Coronary artery (tissue), 2 donors: Measurements from ENCODE around the gene DHX57.

Source experiments
- DNase-seq: peaks from one replicate; pipeline ENCODE4 v3.0.0-alpha.2; 2017; ENCODE audit warnings: low spot score
- H3K27ac ChIP-seq, 2 donors: fragments of 200-600 bp; sonication (generic); one replicate each; pipeline ENCODE4 v1.5.1; 2016 to 2019
- H3K4me3 ChIP-seq: fragments of 200-600 bp; sonication (generic); 2 replicates; pipeline ENCODE4 v1.5.1; 2016; ENCODE audit warnings: mild to moderate bottlenecking, moderate library complexity
- TF ChIP-seq, protein P1 (sequence below): fragments of 200-600 bp; sonication (generic); IDR thresholded peaks from one replicate; pipeline ENCODE4 v1.5.1; 2019; ENCODE audit warnings: antibody characterized with exemption

DHX57 gene

DNA sequence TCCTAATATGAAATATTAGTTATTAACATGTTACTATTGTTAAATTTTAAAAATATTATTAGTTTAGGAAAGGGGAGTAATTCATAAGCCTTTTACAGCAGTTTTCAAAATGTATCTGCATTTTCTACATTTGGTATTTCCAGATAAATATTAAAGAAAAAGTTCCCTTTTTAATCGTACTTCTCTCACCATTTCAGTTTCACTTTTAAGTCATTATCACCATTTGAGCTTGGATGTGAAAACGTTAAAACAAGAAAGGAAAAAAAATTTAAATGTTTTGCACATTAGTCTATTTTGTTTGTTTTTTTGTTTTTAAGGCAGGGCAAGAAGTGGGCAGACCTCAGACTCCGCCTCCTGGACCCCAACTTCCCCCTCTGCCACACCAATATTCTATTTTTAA lies 121.2 kb downstream of the DHX57 start:
- peak overlapping the region; percentile 13 for H3K4me3 ChIP-seq
- TF ChIP-seq, protein P1, sequence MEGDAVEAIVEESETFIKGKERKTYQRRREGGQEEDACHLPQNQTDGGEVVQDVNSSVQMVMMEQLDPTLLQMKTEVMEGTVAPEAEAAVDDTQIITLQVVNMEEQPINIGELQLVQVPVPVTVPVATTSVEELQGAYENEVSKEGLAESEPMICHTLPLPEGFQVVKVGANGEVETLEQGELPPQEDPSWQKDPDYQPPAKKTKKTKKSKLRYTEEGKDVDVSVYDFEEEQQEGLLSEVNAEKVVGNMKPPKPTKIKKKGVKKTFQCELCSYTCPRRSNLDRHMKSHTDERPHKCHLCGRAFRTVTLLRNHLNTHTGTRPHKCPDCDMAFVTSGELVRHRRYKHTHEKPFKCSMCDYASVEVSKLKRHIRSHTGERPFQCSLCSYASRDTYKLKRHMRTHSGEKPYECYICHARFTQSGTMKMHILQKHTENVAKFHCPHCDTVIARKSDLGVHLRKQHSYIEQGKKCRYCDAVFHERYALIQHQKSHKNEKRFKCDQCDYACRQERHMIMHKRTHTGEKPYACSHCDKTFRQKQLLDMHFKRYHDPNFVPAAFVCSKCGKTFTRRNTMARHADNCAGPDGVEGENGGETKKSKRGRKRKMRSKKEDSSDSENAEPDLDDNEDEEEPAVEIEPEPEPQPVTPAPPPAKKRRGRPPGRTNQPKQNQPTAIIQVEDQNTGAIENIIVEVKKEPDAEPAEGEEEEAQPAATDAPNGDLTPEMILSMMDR = no peak
- no peak overlapping the region for H3K27ac ChIP-seq

DNA sequence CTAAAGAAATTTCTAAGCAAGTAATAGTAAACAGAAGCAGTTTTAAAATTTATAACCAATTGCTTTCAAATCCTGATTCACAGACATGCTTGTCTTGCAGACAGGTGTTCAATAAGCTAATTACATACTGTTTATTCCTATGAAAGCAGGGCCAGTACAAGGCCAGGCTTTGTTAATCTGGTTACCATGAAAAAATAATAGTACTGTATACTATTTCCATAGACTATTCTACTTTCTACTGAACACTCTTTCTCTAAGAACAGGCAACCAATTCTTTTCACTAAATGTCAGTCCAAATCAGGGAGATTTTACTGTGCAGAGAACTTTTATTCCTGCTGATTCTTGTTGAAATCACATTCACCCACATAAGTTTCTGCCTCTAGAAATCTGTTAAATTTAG lies 121.7 kb downstream of the DHX57 start:
- no peak overlapping the region for H3K27ac ChIP-seq

More for the DNA sequence above, 121.2 kb downstream of the DHX57 start:
- no peak for DNase-seq

DNA sequence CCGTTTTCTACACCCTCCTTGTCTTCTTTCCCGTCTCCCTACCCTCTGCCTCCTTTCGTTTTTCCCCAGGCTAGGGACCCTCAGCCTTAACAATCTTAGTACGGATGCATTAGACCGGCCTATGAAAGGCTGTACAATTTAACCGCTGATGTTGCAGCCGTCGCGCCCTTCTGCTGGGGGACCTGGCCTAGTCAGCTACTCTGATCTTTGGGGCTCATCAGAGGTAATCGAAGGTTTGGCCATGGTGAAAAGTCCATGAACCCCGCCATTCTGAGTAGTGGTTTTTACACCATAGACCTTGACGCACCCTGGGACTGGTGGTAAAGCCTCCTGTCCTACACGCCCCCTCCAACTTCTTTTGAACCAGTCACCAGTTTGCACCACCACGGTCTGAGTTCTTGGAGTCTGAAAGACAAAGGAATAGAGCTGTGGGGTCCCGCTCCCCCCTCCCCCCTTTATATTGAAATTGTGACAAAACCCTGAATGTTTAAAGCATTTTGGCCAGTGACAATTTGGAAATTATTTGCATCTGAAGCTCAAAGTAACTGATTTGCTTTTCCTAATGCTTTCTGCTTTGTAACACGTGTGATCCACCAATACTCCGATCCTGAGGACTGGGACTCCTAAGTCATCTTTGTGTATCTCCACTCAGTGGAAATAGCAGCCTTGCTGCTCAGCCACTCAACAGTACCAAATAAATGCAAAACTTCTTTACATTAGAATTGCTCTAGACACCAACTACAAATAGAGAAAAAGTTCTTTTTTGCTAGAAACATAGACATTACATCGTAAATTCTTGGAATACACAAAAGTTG lies 123.9 kb downstream of the DHX57 start:
- TF ChIP-seq, protein P1 = no peak
- Histone ChIP-seq H3K27ac (peak overlapping the region; percentile 98 to 100), H3K4me3 (peak overlapping the region; percentile 99)
- no peak for DNase-seq

More for the DNA sequence above, 121.7 kb downstream of the DHX57 start:
- TF ChIP-seq, protein P1 = no peak
- DNase-seq = no peak
- no peak overlapping the region for H3K4me3 ChIP-seq

GRCh38 chr2:38750891-38751595 lies 124.7 kb downstream of the DHX57 start, which contains the start of gene SRSF7:
TSS of gene SRSF7 (minus strand) at chr2:38751361. CDS start at chr2:38751256, 105 bp downstream.
- DNase-seq = peak; percentile 98
- Histone ChIP-seq H3K27ac (peak within 1 kb of the TSS; percentile 98 to 100), H3K4me3 (peak within 1 kb of the TSS; percentile 99)
- TF ChIP-seq, protein P1 = no peak

DNA sequence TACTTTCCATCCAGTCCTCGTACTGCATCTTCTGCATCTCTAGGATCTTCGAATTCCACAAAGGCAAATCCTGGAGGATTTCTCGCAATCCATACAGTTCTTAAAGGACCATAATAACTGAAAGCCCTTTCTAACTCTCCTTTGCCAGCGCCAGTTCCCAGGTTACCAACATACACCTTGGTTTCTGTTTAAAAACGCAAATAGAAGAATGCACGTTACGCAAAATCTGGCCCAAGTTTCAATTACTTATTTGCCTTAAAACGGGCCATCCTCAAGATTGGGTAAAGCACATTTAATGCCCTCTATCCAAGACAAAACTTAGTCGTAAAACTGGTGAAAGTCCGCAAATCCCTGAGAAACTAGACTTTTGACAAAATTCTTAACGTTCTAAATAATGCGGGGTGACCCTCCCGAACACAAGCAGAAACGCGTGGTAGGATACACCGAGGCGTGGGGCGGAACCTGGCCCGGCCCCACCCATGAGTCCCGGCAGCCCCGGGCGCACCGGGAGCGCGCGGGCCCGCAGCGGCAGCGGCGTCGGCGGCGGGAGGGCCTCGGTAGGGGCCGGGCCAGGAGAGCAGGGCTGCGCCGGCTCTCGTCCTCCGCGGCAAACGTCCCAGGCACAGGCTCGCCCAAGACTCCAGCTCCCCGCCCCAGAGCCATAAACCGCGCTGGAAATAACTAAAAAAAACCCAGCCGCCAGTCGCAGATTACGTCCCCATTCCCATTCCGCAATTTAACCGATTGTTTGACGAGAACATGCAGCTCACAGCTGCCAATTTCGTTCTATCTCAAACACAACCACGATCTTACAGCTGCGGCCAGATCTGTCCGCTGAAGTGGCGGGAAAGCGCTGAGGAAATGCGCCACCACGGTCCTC lies 125.5 kb downstream of the DHX57 start:
- H3K4me3 ChIP-seq = peak overlapping the region; percentile 99
- TF ChIP-seq, protein P1 = no peak
- no peak for DNase-seq
- H3K27ac ChIP-seq = peak overlapping the region; percentile 98 to 100

GRCh38 chr2:38748943-38749804 lies 126.6 kb downstream of the DHX57 start:
- TF ChIP-seq, protein P1 = no peak
- peak overlapping the region; percentile 99 for H3K4me3 ChIP-seq
- no peak for DNase-seq
- H3K27ac ChIP-seq = peak overlapping the region in 1 of 2 donors; percentile 100
